ENCODE measurements around the gene LAMC1.

The LAMC1 gene

DNA sequence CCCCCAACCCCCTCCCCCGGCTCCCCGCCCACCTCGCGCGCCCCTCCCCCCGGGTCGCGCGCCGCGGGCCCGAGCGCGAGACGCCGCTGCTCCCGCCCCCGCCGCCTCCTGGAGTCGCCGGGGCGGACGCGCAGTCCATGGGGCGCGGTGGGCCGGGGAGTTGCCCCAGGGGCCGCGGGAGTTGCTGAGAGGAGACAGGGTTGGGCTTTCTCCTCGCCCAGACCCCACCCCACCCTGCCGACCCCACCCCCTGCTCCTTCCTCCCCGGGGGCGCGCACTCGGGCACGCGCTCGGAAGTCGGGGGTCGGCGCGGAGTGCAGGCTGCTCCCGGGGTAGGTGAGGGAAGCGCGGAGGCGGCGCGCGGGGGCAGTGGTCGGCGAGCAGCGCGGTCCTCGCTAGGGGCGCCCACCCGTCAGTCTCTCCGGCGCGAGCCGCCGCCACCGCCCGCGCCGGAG lies at the start of gene LAMC1:
TSS of gene LAMC1 (plus strand) at position 275 of the 455 bp plus-strand sequence. CDS start 297 bp downstream, outside the sequence.
- DNase-seq: peak; percentile 63

DNA sequence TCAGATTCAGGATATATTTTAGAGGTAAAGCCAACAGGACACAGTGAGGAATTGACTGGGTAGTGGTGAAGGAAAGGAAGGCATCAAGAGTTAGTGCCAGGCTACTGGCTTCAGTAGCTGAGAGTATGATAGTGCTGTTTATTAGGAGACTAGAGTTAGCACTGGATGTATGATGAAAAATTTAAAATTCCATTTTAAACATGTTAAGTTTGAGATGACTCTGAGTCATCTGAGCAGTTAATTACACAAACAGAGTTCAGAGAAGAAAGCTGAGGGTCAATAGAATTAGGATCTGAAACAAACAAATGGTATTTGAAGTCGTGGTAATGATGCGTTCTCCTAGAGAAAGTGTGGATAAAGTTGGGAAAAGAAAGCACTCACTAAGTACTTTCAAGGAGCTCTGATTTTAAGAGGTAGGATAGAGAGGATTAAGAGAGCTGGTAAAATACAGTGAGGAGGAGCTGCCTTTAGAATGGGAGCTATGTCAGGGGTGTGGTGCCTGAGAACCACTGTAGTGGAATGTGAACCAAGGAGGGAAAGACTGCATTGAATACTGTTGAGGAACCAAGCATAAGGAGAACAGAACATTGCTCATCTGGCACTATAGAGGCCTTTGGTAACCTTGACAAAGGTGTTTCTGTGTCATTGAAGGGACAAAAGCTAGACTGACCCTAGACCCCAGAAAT lies 48.6 kb upstream of the LAMC1 start:
- DNase-seq: no peak

GRCh38 chr1:182977480-182977879 lies 45.7 kb upstream of the LAMC1 start:
- no peak for DNase-seq

- DNase-seq: no peak
These were observed 44.9 kb upstream of the LAMC1 start for GRCh38 chr1:182978151-182978853.

- DNase-seq: no peak
These were observed 39.1 kb upstream of the LAMC1 start for GRCh38 chr1:182984138-182984537.

- no peak for DNase-seq
These were observed 38.6 kb upstream of the LAMC1 start for GRCh38 chr1:182984621-182985020.

DNA sequence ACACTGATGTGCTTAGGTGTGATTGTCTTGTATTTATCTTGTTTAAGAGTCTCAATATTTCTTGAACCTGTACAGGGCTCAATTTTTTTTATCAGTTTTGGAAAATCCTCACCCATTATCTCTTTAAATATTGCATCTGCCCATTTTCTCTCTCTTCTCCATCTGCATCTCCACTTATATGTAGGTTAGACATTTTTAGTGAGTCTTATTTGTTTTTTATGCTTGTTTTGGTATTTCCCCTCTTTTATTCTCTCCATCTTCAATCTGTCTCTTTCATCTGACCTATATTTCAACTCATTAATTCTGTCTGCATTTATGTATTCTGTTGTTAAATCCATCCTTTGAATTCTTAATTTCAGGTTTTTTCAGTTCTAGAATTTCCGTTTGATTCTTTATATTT lies 37.3 kb upstream of the LAMC1 start:
- DNase-seq: no peak

GRCh38 chr1:182990413-182991144 lies 32.6 kb upstream of the LAMC1 start:
- no peak for DNase-seq

GRCh38 chr1:182993746-182994145 lies 29.5 kb upstream of the LAMC1 start:
- DNase-seq: no peak

GRCh38 chr1:182995894-182996293 lies 27.3 kb upstream of the LAMC1 start:
- DNase-seq: no peak

DNA sequence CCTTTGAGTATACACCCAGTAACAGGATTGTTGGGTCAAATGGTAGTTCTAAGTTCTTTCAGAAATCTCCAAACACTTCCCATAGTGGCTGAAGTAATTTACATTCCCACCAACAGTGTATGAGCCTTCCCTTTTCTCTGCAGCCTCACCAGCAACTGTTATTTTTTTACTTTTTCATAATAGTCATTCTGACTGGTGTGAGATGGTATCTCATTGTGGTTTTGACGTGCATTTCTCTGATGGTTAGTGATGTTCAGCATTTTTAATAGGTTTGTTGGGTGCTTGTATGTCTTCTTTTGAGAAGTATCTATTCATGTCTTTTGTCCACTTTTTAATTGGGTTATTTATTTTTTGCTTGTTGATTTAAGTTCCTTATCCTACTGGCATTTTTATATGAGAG lies 26.4 kb upstream of the LAMC1 start:
- no peak for DNase-seq

DNA sequence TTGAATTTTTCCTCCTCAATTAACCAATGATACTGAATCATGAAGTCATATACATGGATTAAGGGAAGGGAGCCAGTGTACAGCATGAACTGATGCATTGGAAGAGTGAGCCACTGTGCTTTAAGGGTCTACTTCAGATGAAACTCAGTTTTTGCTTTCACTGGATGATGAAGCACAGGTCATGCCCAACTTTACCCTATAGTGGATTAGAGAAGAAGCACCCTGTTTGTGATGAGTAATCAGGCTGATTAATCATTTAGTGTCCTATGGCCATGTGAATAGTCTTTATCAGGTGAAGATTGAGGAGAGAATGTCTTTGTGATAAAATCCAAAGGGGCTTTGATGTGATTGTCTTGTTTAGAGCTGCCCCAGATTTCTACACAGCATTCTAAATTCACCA lies 24.7 kb upstream of the LAMC1 start:
- no peak for DNase-seq

DNA sequence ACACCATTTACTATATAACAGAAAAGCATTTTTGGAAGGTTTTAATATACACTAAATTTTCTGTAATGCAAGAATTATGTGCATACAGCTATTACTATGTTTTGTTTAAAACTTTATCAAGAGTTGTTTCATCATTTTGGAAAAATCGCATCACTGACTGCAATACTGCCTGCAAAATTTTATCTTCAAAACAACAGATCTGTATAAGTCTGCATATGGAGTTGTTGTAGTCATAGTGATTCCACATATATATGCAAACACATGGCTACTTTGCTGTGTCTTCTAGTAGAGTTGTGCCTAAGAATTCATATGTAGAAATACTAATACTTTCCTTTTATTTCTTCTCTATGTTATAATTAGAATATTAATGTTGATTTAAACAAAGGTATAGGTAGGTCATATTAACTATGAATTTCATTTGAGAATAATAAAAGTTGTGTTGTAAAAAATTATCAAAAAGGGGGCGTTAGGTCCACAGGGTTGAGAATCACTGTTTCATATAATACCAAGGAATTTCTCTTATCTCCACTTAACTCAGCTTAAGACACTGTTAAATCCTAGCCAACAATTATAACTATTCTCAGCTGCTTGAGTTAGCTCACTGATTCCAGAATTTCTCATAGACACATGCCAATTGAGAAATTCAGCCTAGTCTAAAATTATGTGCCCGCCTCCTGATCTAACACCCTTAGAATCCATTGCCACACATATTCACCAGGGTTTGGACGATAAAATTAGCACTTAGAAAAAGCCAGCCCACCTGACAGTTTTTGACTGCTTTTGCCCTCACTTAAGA lies 22.9 kb upstream of the LAMC1 start:
- no peak for DNase-seq

DNA sequence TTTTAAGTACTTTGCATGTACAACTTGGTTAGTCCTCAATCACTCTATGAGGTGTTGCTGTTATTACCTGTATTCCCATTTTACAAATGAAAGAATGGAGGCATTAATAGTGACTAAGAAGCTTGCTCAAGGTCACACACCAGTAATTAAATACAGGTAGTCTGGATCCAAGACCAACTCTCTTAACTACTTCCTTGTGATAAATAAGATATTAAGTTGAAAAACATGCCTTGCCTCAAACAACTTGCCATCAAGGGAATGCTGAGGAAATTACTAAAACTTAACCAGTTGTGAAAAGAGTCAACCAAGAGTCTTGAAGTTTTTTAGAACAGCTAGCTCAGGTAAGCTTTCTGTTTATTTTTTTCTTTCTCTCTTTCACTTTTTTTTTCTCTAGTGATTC lies 21.0 kb upstream of the LAMC1 start:
- no peak for DNase-seq

- DNase-seq: no peak
These were observed 20.4 kb upstream of the LAMC1 start for GRCh38 chr1:183002797-183003196.

DNA sequence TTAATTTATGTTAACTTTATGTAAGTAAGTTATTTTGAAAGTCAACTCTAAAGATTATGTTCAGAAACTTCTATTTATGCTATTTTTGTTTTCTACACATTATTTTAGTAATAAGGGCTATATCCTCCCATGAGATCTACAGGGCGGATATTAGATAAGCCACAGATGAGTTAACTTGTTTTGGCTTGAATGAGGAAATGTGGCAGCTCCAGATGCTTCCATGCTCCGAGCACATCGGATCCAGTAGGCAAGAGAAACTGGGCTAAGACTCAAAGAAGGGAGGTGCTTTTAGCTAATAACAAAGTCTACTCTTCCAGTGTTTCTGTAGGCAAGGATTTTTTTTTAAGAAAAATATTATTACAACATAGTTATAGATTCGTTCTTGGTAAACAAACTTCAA lies 20.0 kb upstream of the LAMC1 start:
- no peak for DNase-seq

GRCh38 chr1:183004141-183004540 lies 19.1 kb upstream of the LAMC1 start:
- no peak for DNase-seq

DNA sequence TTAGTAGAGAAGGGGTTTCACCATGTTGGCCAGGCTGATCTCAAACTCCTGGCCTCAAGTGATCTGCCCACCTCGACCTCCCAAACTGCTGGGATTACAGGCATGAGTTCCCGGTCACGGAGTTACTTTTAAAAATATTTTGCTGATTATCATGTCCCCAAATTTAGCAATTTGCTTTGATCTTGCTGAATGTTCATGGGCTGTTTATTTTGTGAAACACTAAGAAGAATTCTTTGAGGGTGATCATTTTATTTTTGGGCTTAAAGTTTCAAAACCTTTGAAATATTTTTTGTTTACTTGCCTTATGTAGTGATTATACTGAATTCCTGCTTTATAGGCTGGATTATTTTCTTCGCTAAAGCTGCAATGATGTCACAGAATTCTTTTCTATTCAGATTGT lies 11.4 kb upstream of the LAMC1 start:
- no peak for DNase-seq

DNA sequence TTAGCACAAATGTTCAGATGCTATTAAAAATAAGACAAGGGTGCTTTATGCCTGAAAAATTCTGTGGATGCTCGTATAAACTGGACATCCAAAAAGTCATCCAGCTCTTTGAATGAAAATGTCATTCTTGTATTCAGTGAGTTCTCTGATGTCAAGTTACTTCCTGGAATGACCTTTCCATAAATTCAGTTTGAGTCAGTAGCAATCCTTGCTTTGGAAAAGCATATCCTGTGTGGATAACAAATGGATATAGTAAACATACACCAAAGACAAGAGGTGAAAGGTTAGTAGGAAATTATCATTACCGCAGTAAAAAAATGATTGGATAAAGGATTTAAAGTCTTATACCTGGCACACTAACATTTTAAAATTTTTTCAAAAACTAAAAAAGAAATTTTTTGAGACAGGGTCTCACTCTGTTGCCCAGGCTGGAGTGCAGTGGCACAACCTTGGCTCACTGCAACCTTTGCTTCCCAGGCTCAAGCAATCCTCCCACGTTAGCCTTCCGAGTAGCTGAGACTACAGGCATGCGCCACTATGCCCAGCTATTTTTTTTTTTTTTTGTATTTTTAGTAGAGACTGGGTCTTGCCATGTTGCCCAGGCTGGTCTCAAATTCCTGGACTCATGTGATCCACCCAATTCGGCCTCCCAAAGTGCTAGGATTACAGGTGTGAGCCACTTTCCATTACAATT lies 10.8 kb upstream of the LAMC1 start:
- no peak for DNase-seq

DNA sequence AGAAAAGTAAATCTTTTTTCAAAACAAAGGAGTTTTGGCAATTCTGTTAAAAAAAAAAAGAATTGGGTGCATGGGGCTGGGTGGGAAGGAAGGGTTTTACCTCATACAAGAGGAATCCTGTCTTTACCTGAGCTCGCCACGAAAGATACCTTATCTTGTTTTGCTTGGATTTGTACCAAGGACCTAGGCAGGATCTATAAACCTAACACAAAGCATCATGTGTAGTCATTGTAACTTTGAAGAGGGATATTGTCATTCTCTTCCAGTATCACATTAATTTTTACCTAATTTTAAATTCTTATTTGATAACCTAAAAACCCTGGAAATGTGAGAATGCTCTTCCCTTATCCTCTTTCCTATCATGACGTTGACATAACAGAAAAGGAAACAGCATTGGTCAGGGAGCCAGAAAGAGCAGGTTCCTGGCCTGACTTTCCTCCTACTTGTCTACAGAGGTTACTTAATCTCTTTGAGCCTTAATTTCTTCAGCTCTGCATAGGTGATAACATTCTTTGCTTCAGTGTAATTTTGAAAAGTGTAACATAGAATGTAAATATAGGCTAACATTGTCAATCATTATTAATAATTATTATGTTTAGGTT lies 4.0 kb upstream of the LAMC1 start:
- DNase-seq: no peak

- no peak for DNase-seq
These were observed 3.4 kb upstream of the LAMC1 start for GRCh38 chr1:183019860-183020259.
